Fibroblast of lung (primary cell): ENCODE results near the gene CLPTM1.

ENCODE experiments used
- EZH2 ChIP-seq: IDR thresholded peaks from 2 replicates; pipeline ENCODE4 v1.5.1; 2012; ENCODE audit warnings: low read length, control low read depth, mild to moderate bottlenecking; ENCODE audit errors: missing control alignments
- TF ChIP-seq, protein P1 (sequence below), 2 donors: IDR thresholded peaks in 1 of 2; conservative IDR thresholded peaks in 1 of 2; 1 replicate in 1 of 2; 2 replicates in 1 of 2; pipeline ENCODE4 v1.5.1; 2011 to 2012; ENCODE audit warnings: low read length in 2 of 2, control low read depth in 1 of 2, inconsistent platforms in 1 of 2, low read depth in 1 of 2, mild to moderate bottlenecking in 1 of 2

- TF ChIP-seq, protein P1, sequence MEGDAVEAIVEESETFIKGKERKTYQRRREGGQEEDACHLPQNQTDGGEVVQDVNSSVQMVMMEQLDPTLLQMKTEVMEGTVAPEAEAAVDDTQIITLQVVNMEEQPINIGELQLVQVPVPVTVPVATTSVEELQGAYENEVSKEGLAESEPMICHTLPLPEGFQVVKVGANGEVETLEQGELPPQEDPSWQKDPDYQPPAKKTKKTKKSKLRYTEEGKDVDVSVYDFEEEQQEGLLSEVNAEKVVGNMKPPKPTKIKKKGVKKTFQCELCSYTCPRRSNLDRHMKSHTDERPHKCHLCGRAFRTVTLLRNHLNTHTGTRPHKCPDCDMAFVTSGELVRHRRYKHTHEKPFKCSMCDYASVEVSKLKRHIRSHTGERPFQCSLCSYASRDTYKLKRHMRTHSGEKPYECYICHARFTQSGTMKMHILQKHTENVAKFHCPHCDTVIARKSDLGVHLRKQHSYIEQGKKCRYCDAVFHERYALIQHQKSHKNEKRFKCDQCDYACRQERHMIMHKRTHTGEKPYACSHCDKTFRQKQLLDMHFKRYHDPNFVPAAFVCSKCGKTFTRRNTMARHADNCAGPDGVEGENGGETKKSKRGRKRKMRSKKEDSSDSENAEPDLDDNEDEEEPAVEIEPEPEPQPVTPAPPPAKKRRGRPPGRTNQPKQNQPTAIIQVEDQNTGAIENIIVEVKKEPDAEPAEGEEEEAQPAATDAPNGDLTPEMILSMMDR (conservative IDR thresholded peaks at IDR 0.05 in 1 of 2, IDR thresholded peaks at IDR 0.05 in 1 of 2; ENCODE audit: low read depth in 1 of 2, low read length in 2 of 2), result no peak
- no peak for TF ChIP-seq EZH2
Measured at GRCh38 chr19:44908836-44909261, 46.3 kb upstream of the CLPTM1 start.
